HCT116 (cell line): Measurements from ENCODE around the gene IFITM1. TPM values are rescaled to one million over a fixed set of nuclear protein-coding genes. Genes with fewer than 3 reads are reported as not detected.

Experiments used
- ATAC-seq: fragments of 200-7000 bp; cut with Tn5 transposase; 2 replicates; pipeline ENCODE4 v1.9.1; 2020; ENCODE audit warnings: mild to moderate bottlenecking, moderate library complexity
- BruUV-seq: library from RNA; stranded (reverse); fragments of 400-500 nt; replicated peaks from 2 replicates; lab custom pipeline; 2021; lab: Mats Ljungman, UMichigan
- CTCF ChIA-PET: fragments of 300-600 bp; sonication (Branson Sonifier 250); formaldehyde crosslinking; loops from one replicate; lab custom pipeline; 2021; ENCODE audit warnings: antibody characterized with exemption; lab: Charles Lee
- POLR2A ChIA-PET: fragments of 300-600, 350-600 bp; sonication (Branson Sonifier 250); formaldehyde crosslinking; loops from one replicate; lab custom pipeline; 2021; ENCODE audit warnings: antibody characterized with exemption; lab: Charles Lee
- RAD21 ChIA-PET, 2 experiments: fragments of 300-600 bp; sonication (Branson Sonifier 250); formaldehyde crosslinking; loops; one replicate each; lab custom pipeline; 2023; ENCODE audit warnings: low total read pairs in 2 of 2; ENCODE audit not compliant: uncharacterized antibody in 2 of 2, unreplicated experiment in 2 of 2, low non-redundant PET in 1 of 2; lab: Charles Lee
- DNase-seq: peaks from one replicate; pipeline ENCODE4 v3.0.0-alpha.2; 2010; ENCODE audit warnings: low read depth, low spot score
- H2AFZ ChIP-seq: fragments of 200-600 bp; shearing (Covaris generic), sonication (generic); 2 replicates; pipeline ENCODE4 v1.6.1; 2017; ENCODE audit warnings: low read depth, mixed run types, mixed read lengths, antibody characterized with exemption, low read length; ENCODE audit not compliant: poor library complexity, severe bottlenecking
- H3K27ac ChIP-seq: 2 replicates; pipeline ENCODE4 v1.5.1; 2012; ENCODE audit warnings: low read depth, low read length
- H3K27me3 ChIP-seq: fragments of 200-600 bp; sonication (generic); 2 replicates; pipeline ENCODE4 v1.6.1; 2016; ENCODE audit warnings: mixed run types, low read length, mixed read lengths; ENCODE audit not compliant: insufficient read depth
- H3K36me3 ChIP-seq, 2 experiments: fragments of 200-500 bp in 1 of 2; fragments of 200-600 bp in 1 of 2; sonication (Bioruptor generic) in 1 of 2; sonication (generic) in 1 of 2; 2 replicates each; pipeline versions ENCODE4 v1.5.1 to v1.6.1; 2014 to 2016; ENCODE audit warnings: low read length in 2 of 2, inconsistent platforms in 1 of 2, mixed read lengths in 1 of 2, mixed run types in 1 of 2; ENCODE audit not compliant: insufficient read depth in 2 of 2, control insufficient read depth in 1 of 2
- H3K4me1 ChIP-seq, 2 experiments: fragments of 200-600 bp in 1 of 2; sonication (generic) in 1 of 2; 2 replicates each; pipeline versions ENCODE4 v1.5.1 to v1.6.1; 2012 to 2017; ENCODE audit warnings: low read length in 2 of 2, inconsistent platforms in 1 of 2, mild to moderate bottlenecking in 1 of 2, mixed read lengths in 1 of 2, mixed run types in 1 of 2, moderate library complexity in 1 of 2; ENCODE audit not compliant: insufficient read depth in 2 of 2, control insufficient read depth in 1 of 2
- H3K4me2 ChIP-seq: fragments of 200-600 bp; sonication (generic); 2 replicates; pipeline ENCODE4 v1.6.1; 2017; ENCODE audit warnings: mixed run types, low read length, mixed read lengths
- H3K4me3 ChIP-seq, 2 experiments: fragments of 200-600 bp in 1 of 2; sonication (generic) in 1 of 2; replicated peaks in 1 of 2; 2 replicates each; pipeline ENCODE4 v1.5.1; 2011 to 2016; ENCODE audit warnings: low read length in 2 of 2, control low read depth in 1 of 2, low read depth in 1 of 2, mild to moderate bottlenecking in 1 of 2, mixed read lengths in 1 of 2, mixed run types in 1 of 2
- H3K79me2 ChIP-seq: fragments of 200-600 bp; sonication (generic); 2 replicates; pipeline ENCODE4 v1.6.1; 2017; ENCODE audit warnings: mild to moderate bottlenecking, mixed run types, low read length, moderate library complexity, mixed read lengths; ENCODE audit not compliant: insufficient read depth
- H3K9ac ChIP-seq: fragments of 200-600 bp; sonication (generic); 2 replicates; pipeline ENCODE4 v1.6.1; 2016; ENCODE audit warnings: low read length, mixed read lengths
- H3K9me2 ChIP-seq: fragments of 200-600 bp; sonication (generic), shearing (Covaris generic); 2 replicates; pipeline ENCODE4 v1.6.1; 2017; ENCODE audit warnings: mixed run types, mild to moderate bottlenecking, moderate library complexity; ENCODE audit not compliant: insufficient read depth
- H3K9me3 ChIP-seq, 2 experiments: fragments of 200-500 bp in 1 of 2; fragments of 200-600 bp in 1 of 2; sonication (Bioruptor generic) in 1 of 2; sonication (generic) in 1 of 2; 2 replicates each; pipeline ENCODE4 v1.6.1; 2014 to 2017; ENCODE audit warnings: low read length in 2 of 2, mixed read lengths in 2 of 2, inconsistent platforms in 1 of 2, low read depth in 1 of 2, mild to moderate bottlenecking in 1 of 2, mixed run types in 1 of 2, moderate library complexity in 1 of 2; ENCODE audit not compliant: control insufficient read depth in 1 of 2, insufficient read depth in 1 of 2
- H4K20me1 ChIP-seq: fragments of 200-600 bp; sonication (generic), shearing (Covaris generic); 2 replicates; pipeline ENCODE4 v1.6.1; 2017; ENCODE audit warnings: mixed run types, mild to moderate bottlenecking, moderate library complexity; ENCODE audit not compliant: insufficient read depth
- CBX3 ChIP-seq: IDR thresholded peaks from 2 replicates; pipeline ENCODE4 v1.6.1; 2012; ENCODE audit warnings: low read depth
- CEBPB ChIP-seq: IDR thresholded peaks from 2 replicates; pipeline ENCODE4 v1.6.1; 2012; ENCODE audit warnings: low read depth
- EGR1 ChIP-seq: IDR thresholded peaks from 2 replicates; pipeline ENCODE4 v1.6.1; 2012; ENCODE audit warnings: low read depth
- ELF1 ChIP-seq: IDR thresholded peaks from 2 replicates; pipeline ENCODE4 v1.6.1; 2012; ENCODE audit warnings: low read depth, borderline replicate concordance
- EZH2 ChIP-seq: fragments of 200-600 bp; sonication (generic); IDR thresholded peaks from 2 replicates; pipeline ENCODE4 v1.6.1; 2017; ENCODE audit warnings: antibody characterized with exemption, mixed run types
- FOSL1 ChIP-seq: IDR thresholded peaks from 2 replicates; pipeline ENCODE4 v1.6.1; 2012; ENCODE audit warnings: low read depth
- POLR2A ChIP-seq: IDR thresholded peaks from 2 replicates; pipeline ENCODE4 v1.7.0; 2011; ENCODE audit warnings: borderline replicate concordance; ENCODE audit not compliant: insufficient read depth, insufficient read length; ENCODE audit errors: extremely low read depth
- POLR2AphosphoS5 ChIP-seq: IDR thresholded peaks from 2 replicates; pipeline ENCODE4 v1.6.1; 2011; ENCODE audit warnings: mild to moderate bottlenecking, low read depth, low read length, moderate library complexity
- RAD21 ChIP-seq: IDR thresholded peaks from 2 replicates; pipeline ENCODE4 v1.6.1; 2012; ENCODE audit warnings: low read depth, mild to moderate bottlenecking
- SIN3A ChIP-seq: IDR thresholded peaks from 2 replicates; pipeline ENCODE4 v1.6.1; 2012; ENCODE audit warnings: low read depth
- SP1 ChIP-seq: IDR thresholded peaks from 2 replicates; pipeline ENCODE4 v1.6.1; 2012; ENCODE audit warnings: low read depth
- SRF ChIP-seq: IDR thresholded peaks from 2 replicates; pipeline ENCODE4 v1.6.1; 2012; ENCODE audit warnings: low read depth
- YY1 ChIP-seq: IDR thresholded peaks from 2 replicates; pipeline ENCODE4 v1.6.1; 2011; ENCODE audit warnings: low read length, low read depth, moderate library complexity, mild to moderate bottlenecking; ENCODE audit not compliant: insufficient replicate concordance; ENCODE audit errors: extremely low read depth
- ZFX ChIP-seq: fragments of 450-650 bp; IDR thresholded peaks from 2 replicates; pipeline ENCODE4 v1.6.1; 2017
- intact Hi-C: fragments of 100-400 bp; cut with micrococcal nuclease; formaldehyde crosslinking; loops from 2 replicates; pipeline ENCODE4 v1.10.0; 2022
- total RNA-seq: library from RNA; stranded (reverse); gene quantifications from one replicate; pipeline ENCODE4 v1.2.1, GENCODE V29; 2021; ENCODE audit not compliant: unreplicated experiment
- TF ChIP-seq, protein P1 (sequence below): IDR thresholded peaks from 2 replicates; pipeline ENCODE4 v1.6.1; 2012; ENCODE audit warnings: low read depth
- TF ChIP-seq, protein P2 (sequence below): IDR thresholded peaks from 2 replicates; pipeline ENCODE4 v1.6.1; 2011; ENCODE audit warnings: mild to moderate bottlenecking, low read length, moderate library complexity; ENCODE audit not compliant: insufficient replicate concordance; ENCODE audit errors: extremely low read depth
- TF ChIP-seq, protein P3 (sequence below): IDR thresholded peaks from 2 replicates; pipeline ENCODE4 v1.6.1; 2012
- TF ChIP-seq, protein P4 (sequence below): IDR thresholded peaks from 2 replicates; pipeline ENCODE4 v1.6.1; 2012
- TF ChIP-seq, protein P5 (sequence below), 3 experiments: fragments of 200-600 bp in 1 of 3; sonication (generic) in 1 of 3; IDR thresholded peaks in 2 of 3; conservative IDR thresholded peaks in 1 of 3; 2 replicates each; pipeline ENCODE4 v1.5.1; 2012 to 2017; ENCODE audit warnings: low read depth in 2 of 3, low read length in 2 of 3, antibody characterized with exemption in 1 of 3, borderline replicate concordance in 1 of 3, control low read depth in 1 of 3, mild to moderate bottlenecking in 1 of 3, mixed read lengths in 1 of 3, mixed run types in 1 of 3, moderate library complexity in 1 of 3; ENCODE audit not compliant: insufficient read depth in 1 of 3

Gene IFITM1
- total RNA-seq, 1 experiment from 2014 or later, result 6.1 TPM

DNA sequence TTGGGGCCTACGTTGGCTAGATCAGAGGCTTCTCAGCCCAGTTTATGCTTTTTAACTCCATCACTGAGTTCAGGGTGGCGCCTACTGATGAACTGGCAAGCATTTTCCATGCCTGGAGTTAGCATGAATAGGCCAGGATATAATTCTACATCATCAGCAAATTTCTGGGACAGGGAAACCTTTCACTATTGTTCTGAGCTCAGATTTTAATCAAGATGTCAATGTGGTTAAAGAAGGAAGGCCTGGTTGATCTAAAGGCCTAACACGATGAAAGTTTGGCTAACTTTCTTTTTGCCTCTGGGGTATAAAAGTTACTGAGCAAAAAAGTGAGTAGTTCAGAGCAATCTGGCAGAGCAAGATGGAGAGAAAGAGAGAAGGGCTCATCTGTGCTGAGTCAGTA lies 28.5 kb downstream of the IFITM1 start:
- ChIA-PET RAD21 (no interaction called here), CTCF (interaction anchor here (1.0 kb wide), 1 partner anchor 13 kb away, joined by 3 read pairs; no protein-coding TSS in a partner anchor), POLR2A (no interaction called here)
- H3K4me1 ChIP-seq, result no peaks in the 10 kb centered on the region
- H3K4me3 ChIP-seq, result no peak overlapping the region
- no peaks in the 10 kb centered on the region for H3K9me2 ChIP-seq
- no peak overlapping the region for H3K9ac ChIP-seq
- no TSS peak for BruUV-seq
- H3K9me3 ChIP-seq, result no peaks in the 10 kb centered on the region
- no peaks in the 10 kb centered on the region for H3K79me2 ChIP-seq
- H2AFZ ChIP-seq, result no peak overlapping the region
- H3K36me3 ChIP-seq, result no peaks in the 10 kb centered on the region
- no peak overlapping the region for H3K4me2 ChIP-seq
- TF ChIP-seq POLR2AphosphoS5 (no peak), ZFX (no peak), RAD21 (no peak), SP1 (no peak), POLR2A (no peak), CEBPB (no peak), SIN3A (no peak), CBX3 (no peak), EGR1 (no peak), EZH2 (no peak), SRF (no peak), ELF1 (no peak), FOSL1 (no peak), YY1 (no peak)
- TF ChIP-seq, protein P1, sequence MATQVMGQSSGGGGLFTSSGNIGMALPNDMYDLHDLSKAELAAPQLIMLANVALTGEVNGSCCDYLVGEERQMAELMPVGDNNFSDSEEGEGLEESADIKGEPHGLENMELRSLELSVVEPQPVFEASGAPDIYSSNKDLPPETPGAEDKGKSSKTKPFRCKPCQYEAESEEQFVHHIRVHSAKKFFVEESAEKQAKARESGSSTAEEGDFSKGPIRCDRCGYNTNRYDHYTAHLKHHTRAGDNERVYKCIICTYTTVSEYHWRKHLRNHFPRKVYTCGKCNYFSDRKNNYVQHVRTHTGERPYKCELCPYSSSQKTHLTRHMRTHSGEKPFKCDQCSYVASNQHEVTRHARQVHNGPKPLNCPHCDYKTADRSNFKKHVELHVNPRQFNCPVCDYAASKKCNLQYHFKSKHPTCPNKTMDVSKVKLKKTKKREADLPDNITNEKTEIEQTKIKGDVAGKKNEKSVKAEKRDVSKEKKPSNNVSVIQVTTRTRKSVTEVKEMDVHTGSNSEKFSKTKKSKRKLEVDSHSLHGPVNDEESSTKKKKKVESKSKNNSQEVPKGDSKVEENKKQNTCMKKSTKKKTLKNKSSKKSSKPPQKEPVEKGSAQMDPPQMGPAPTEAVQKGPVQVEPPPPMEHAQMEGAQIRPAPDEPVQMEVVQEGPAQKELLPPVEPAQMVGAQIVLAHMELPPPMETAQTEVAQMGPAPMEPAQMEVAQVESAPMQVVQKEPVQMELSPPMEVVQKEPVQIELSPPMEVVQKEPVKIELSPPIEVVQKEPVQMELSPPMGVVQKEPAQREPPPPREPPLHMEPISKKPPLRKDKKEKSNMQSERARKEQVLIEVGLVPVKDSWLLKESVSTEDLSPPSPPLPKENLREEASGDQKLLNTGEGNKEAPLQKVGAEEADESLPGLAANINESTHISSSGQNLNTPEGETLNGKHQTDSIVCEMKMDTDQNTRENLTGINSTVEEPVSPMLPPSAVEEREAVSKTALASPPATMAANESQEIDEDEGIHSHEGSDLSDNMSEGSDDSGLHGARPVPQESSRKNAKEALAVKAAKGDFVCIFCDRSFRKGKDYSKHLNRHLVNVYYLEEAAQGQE, result no peak
- TF ChIP-seq, protein P2, sequence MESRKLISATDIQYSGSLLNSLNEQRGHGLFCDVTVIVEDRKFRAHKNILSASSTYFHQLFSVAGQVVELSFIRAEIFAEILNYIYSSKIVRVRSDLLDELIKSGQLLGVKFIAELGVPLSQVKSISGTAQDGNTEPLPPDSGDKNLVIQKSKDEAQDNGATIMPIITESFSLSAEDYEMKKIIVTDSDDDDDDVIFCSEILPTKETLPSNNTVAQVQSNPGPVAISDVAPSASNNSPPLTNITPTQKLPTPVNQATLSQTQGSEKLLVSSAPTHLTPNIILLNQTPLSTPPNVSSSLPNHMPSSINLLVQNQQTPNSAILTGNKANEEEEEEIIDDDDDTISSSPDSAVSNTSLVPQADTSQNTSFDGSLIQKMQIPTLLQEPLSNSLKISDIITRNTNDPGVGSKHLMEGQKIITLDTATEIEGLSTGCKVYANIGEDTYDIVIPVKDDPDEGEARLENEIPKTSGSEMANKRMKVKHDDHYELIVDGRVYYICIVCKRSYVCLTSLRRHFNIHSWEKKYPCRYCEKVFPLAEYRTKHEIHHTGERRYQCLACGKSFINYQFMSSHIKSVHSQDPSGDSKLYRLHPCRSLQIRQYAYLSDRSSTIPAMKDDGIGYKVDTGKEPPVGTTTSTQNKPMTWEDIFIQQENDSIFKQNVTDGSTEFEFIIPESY, result no peak
- TF ChIP-seq, protein P3, sequence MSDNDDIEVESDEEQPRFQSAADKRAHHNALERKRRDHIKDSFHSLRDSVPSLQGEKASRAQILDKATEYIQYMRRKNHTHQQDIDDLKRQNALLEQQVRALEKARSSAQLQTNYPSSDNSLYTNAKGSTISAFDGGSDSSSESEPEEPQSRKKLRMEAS, result no peak
- TF ChIP-seq, protein P4, sequence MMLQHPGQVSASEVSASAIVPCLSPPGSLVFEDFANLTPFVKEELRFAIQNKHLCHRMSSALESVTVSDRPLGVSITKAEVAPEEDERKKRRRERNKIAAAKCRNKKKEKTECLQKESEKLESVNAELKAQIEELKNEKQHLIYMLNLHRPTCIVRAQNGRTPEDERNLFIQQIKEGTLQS, result no peak
- TF ChIP-seq, protein P5, sequence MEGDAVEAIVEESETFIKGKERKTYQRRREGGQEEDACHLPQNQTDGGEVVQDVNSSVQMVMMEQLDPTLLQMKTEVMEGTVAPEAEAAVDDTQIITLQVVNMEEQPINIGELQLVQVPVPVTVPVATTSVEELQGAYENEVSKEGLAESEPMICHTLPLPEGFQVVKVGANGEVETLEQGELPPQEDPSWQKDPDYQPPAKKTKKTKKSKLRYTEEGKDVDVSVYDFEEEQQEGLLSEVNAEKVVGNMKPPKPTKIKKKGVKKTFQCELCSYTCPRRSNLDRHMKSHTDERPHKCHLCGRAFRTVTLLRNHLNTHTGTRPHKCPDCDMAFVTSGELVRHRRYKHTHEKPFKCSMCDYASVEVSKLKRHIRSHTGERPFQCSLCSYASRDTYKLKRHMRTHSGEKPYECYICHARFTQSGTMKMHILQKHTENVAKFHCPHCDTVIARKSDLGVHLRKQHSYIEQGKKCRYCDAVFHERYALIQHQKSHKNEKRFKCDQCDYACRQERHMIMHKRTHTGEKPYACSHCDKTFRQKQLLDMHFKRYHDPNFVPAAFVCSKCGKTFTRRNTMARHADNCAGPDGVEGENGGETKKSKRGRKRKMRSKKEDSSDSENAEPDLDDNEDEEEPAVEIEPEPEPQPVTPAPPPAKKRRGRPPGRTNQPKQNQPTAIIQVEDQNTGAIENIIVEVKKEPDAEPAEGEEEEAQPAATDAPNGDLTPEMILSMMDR (IDR thresholded peaks at IDR 0.05 in 2 of 3, conservative IDR thresholded peaks at IDR 0.05 in 1 of 3; ENCODE audit: borderline replicate concordance in 1 of 3, insufficient read depth in 1 of 3, low read depth in 2 of 3, low read length in 2 of 3), result no peak
- H3K27me3 ChIP-seq, result no peaks in the 10 kb centered on the region
- H3K27ac ChIP-seq, result no peak overlapping the region
- DNase-seq, result no peak
- intact Hi-C loops, result no loop called here
- no peak for ATAC-seq
- H4K20me1 ChIP-seq, result no peaks in the 10 kb centered on the region
